Transverse colon (tissue), 4 donors: ENCODE data around the gene WDR5.

ENCODE experiments used
- EP300 ChIP-seq: sonication (generic); formaldehyde crosslinking; IDR thresholded peaks from one replicate; pipeline ENCODE4 v1.6.1; 2017; ENCODE audit warnings: antibody characterized with exemption, low read depth
- POLR2A ChIP-seq: fragments of 450-650 bp; IDR thresholded peaks from one replicate; pipeline ENCODE4 v1.6.1; 2016; ENCODE audit warnings: antibody characterized with exemption, mild to moderate bottlenecking, moderate library complexity
- POLR2AphosphoS5 ChIP-seq, 3 donors: sonication (generic); formaldehyde crosslinking; IDR thresholded peaks; one replicate each; pipeline ENCODE4 v1.6.1; 2016; ENCODE audit warnings: antibody characterized with exemption in 3 of 3
- TF ChIP-seq, protein P1 (sequence below), 5 experiments: fragments of 200-600 bp in 3 of 5; fragments of 450-650 bp in 2 of 5; sonication (generic) in 3 of 5; IDR thresholded peaks; 1 replicate in 2 of 5; 2 replicates in 3 of 5; pipeline ENCODE4 v1.5.1; 2016 to 2017; ENCODE audit warnings: antibody characterized with exemption in 5 of 5, inconsistent platforms in 3 of 5, mild to moderate bottlenecking in 2 of 5, moderate library complexity in 1 of 5

DNA sequence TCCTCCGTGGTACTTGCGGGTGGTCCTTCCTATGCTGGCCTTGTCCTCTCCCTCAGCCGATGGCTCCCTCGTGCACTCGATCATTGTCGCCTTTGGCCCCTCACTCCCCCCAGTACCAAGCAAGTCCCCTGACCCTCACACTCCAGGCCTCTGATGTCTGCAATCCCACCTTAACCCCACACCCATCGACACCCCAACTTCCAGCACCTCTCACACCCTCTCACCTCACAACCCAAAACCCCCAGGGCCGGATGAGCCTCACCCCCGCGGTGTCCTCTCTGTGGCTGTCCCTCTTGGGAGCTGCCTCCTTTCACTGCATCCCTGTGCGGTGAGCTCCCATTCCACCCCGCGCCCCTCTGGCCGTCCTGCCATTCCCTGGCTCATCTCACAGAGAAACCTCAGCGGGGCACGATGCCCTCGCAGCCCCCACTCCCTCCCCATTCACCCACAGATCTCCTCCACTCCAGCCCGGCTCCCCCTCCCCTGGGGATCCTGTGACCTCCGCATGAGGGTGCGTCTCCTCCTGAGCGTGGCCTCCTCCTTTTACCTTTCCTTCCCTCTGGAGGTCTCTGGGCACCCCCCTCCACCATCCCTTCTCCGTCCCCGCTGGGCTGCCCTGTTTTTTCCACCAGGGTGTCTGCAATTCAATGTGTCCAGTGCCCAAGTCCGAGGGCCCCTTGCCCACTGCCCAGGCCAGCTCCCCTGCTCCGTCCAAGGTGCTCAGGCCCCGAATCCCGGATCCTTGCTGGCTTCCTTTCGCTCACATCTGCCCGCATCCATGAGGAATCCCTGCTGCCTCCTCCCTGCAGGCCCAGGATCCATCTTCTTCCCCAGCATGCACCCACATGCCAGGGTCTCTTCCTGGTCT, 44.3 kb downstream of the WDR5 start:
- TF ChIP-seq, protein P1, sequence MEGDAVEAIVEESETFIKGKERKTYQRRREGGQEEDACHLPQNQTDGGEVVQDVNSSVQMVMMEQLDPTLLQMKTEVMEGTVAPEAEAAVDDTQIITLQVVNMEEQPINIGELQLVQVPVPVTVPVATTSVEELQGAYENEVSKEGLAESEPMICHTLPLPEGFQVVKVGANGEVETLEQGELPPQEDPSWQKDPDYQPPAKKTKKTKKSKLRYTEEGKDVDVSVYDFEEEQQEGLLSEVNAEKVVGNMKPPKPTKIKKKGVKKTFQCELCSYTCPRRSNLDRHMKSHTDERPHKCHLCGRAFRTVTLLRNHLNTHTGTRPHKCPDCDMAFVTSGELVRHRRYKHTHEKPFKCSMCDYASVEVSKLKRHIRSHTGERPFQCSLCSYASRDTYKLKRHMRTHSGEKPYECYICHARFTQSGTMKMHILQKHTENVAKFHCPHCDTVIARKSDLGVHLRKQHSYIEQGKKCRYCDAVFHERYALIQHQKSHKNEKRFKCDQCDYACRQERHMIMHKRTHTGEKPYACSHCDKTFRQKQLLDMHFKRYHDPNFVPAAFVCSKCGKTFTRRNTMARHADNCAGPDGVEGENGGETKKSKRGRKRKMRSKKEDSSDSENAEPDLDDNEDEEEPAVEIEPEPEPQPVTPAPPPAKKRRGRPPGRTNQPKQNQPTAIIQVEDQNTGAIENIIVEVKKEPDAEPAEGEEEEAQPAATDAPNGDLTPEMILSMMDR (IDR thresholded peaks at IDR 0.05) = no peak
- TF ChIP-seq POLR2A = no peak
- no peak for TF ChIP-seq EP300
- TF ChIP-seq POLR2AphosphoS5 (IDR thresholded peaks at IDR 0.05) = no peak
